ENCODE measurements around the gene PEX11B.

The PEX11B gene, protein sequence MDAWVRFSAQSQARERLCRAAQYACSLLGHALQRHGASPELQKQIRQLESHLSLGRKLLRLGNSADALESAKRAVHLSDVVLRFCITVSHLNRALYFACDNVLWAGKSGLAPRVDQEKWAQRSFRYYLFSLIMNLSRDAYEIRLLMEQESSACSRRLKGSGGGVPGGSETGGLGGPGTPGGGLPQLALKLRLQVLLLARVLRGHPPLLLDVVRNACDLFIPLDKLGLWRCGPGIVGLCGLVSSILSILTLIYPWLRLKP

GRCh38 chr1:145918144-145918991, at the start of gene PEX11B:
PEX11B (minus strand) TSS chr1:145918717; CDS start chr1:145918688, 29 bp downstream.
- H3K9me3 Mint-ChIP-seq: no peaks in the 10 kb centered on the region
- H3K4me1 Mint-ChIP-seq: peaks cover 50% of the 10 kb centered on the region
- CTCF ChIA-PET: interaction anchor here (1.0 to 2.3 kb wide), 6 partner anchors 9 to 73 kb away, joined by 3 to 14 read pairs (median 4); partner anchors contain the start of genes ITGA10, NUDT17 and RBM8A
- peak within 1 kb of the TSS; percentile 93 for H3K4me3 Mint-ChIP-seq
- peak within 1 kb of the TSS; percentile 98 for H3K27ac Mint-ChIP-seq
- DNase-seq: peak; percentile 96
- H3K36me3 Mint-ChIP-seq: peaks cover 42% of the 10 kb centered on the region
- H3K27me3 Mint-ChIP-seq: no peaks in the 10 kb centered on the region

GRCh38 chr1:145967288-145967687, 48.8 kb upstream of the PEX11B start:
- no peaks in the 10 kb centered on the region for H3K27me3 Mint-ChIP-seq
- no peak overlapping the region for H3K4me3 Mint-ChIP-seq
- CTCF ChIA-PET: interaction anchor here (0.7 to 1.6 kb wide), 5 partner anchors 11 to 76 kb away, joined by 3 to 4 read pairs (median 3); partner anchors contain the start of gene PEX11B

GRCh38 chr1:145965119-145965744, 46.7 kb upstream of the PEX11B start:
- Mint-ChIP-seq H3K27ac (peak overlapping the region; percentile 93), H3K4me3 (peak overlapping the region; percentile 87), H3K27me3 (peaks cover 19% of the 10 kb centered on the region), H3K4me1 (peaks cover 46% of the 10 kb centered on the region), H3K36me3 (peaks cover 21% of the 10 kb centered on the region), H3K9me3 (peaks cover 11% of the 10 kb centered on the region)
- CTCF ChIA-PET: interaction anchor here (1.3 to 4.0 kb wide), 5 partner anchors 13 to 118 kb away, joined by 3 to 29 read pairs (median 5); partner anchors contain the start of genes NUDT17 and PIAS3
- no peak for DNase-seq

More at GRCh38 chr1:145967288-145967687, 48.8 kb upstream of the PEX11B start:
- Mint-ChIP-seq H3K4me1 (peaks cover 33% of the 10 kb centered on the region), H3K27ac (no peak overlapping the region), H3K36me3 (peaks cover 24% of the 10 kb centered on the region), H3K9me3 (peaks cover 11% of the 10 kb centered on the region)
- no peak for DNase-seq

DNA sequence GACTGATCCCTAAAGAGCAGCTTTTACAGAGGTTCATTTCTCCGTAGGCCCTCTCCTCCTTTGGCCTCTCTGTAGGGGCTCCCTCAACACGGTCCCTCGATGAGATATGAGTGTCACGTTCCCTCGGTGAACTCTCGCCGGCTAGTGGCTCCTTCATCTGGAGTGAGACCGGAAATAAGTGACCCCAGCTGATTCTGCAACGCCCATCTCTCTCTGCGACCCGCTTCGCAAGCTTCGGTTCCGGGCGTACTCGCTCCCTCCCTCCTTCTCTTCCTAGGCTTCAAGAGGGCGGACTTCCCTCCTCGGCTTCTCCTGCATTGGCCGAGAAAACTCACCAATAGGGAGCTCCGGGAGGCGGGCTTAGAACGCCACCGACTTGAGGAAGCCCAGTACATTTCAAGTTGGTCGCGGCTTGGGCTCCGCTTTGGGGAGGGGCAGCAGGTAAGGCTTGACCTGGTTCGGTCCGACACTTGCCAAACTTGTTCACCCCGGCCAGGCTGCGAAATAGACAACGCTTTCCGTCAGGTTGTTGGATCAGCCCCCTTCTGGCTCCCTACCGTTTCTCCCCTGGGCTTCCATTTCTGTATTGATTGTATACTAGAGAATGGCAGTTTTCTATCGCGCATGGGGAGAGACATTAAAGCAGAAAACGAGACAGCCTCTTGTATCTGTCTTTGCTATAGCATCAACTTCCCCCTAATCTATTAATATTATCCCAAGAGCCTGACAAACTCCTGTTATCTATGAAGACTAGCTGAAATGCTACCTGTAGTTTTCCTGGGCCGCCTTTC, 46.0 kb upstream of the PEX11B start, which contains the start of the genes ANKRD34A and POLR3GL:
Gene ANKRD34A (minus strand): TSS at position 248 of the 791 bp plus-strand sequence. CDS start 2,816 bp downstream, outside the sequence.
Gene POLR3GL (plus strand): TSS at position 363 of the 791 bp plus-strand sequence. CDS start 10,176 bp downstream, outside the sequence.
- peaks cover 53% of the 10 kb centered on the region for H3K4me1 Mint-ChIP-seq
- peaks cover 25% of the 10 kb centered on the region for H3K27me3 Mint-ChIP-seq
- CTCF ChIA-PET: interaction anchor here (0.6 to 4.0 kb wide), 9 partner anchors 14 to 118 kb away, joined by 3 to 29 read pairs (median 5); partner anchors contain the start of genes NUDT17, PIAS3 and RBM8A
- peak; percentile 97 for DNase-seq
- peak within 1 kb of the TSS; percentile 93 for H3K27ac Mint-ChIP-seq
- H3K36me3 Mint-ChIP-seq: peaks cover 18% of the 10 kb centered on the region
- H3K9me3 Mint-ChIP-seq: peaks cover 11% of the 10 kb centered on the region
- H3K4me3 Mint-ChIP-seq: peak within 1 kb of the TSS; percentile 87

GRCh38 chr1:145963265-145964019, 44.9 kb upstream of the PEX11B start:
- peak overlapping the region; percentile 93 for H3K27ac Mint-ChIP-seq
- peaks cover 28% of the 10 kb centered on the region for H3K27me3 Mint-ChIP-seq
- CTCF ChIA-PET: interaction anchor here (0.6 to 4.0 kb wide), 9 partner anchors 15 to 117 kb away, joined by 3 to 29 read pairs (median 5); partner anchors contain the start of genes NUDT17, PIAS3 and RBM8A
- peaks cover 63% of the 10 kb centered on the region for H3K4me1 Mint-ChIP-seq
- H3K9me3 Mint-ChIP-seq: peaks cover 11% of the 10 kb centered on the region
- peak overlapping the region; percentile 87 for H3K4me3 Mint-ChIP-seq
- H3K36me3 Mint-ChIP-seq: peaks cover 18% of the 10 kb centered on the region
- no peak for DNase-seq

- peak overlapping the region; percentile 93 for H3K27ac Mint-ChIP-seq
- H3K27me3 Mint-ChIP-seq: peaks cover 28% of the 10 kb centered on the region
- H3K36me3 Mint-ChIP-seq: peaks cover 10% of the 10 kb centered on the region
- CTCF ChIA-PET: interaction anchor here (1.1 to 3.0 kb wide), 5 partner anchors 13 to 116 kb away, joined by 3 to 17 read pairs (median 5); partner anchors contain the start of genes NUDT17 and RBM8A
- DNase-seq: peak; percentile 55
- peaks cover 65% of the 10 kb centered on the region for H3K4me1 Mint-ChIP-seq
- H3K4me3 Mint-ChIP-seq: peak overlapping the region; percentile 87
- peaks cover 7% of the 10 kb centered on the region for H3K9me3 Mint-ChIP-seq
These were observed 43.9 kb upstream of the PEX11B start for GRCh38 chr1:145962157-145963102.

DNA sequence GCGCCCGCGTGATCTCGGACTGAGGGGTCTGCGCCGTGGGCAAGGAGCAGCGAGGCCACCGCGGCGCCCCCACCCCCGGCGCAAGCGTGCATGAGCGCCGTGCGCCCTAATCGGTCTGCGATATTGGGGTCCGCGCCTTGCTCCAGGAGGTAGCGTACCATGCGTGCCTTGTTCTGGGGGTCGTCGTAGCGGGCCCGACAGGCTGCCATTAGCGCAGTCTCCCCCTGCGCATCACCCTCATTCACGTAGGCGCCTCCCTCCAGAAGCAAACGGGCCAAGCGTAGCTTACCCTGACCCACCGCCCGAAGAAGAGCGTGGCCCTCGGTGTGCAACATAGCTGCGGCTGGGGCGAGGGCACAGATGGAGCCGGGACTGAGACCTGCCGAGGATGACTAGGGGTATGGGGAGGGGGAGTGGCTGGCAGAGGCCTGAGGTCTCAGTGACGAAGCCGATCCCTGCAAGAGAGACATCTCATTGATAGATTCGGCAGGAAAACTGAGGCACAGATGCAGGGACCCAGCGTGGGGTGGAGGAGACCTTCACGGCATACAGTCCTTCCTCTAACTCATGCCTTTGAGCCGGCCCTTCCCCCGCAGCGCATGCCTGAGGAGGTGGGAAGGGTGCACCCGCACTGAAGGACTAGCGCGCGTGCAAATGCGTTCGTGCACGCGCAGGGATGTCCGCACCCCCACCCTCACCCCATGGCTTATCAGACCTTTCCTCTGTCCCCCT, 43.1 kb upstream of the PEX11B start:
- H3K27me3 Mint-ChIP-seq: peaks cover 28% of the 10 kb centered on the region
- peaks cover 3% of the 10 kb centered on the region for H3K36me3 Mint-ChIP-seq
- no peaks in the 10 kb centered on the region for H3K9me3 Mint-ChIP-seq
- peak overlapping the region; percentile 50 for H3K27ac Mint-ChIP-seq
- CTCF ChIA-PET: no interaction called here
- H3K4me3 Mint-ChIP-seq: peak overlapping the region; percentile 87
- DNase-seq: peak; percentile 65
- peaks cover 67% of the 10 kb centered on the region for H3K4me1 Mint-ChIP-seq

DNA sequence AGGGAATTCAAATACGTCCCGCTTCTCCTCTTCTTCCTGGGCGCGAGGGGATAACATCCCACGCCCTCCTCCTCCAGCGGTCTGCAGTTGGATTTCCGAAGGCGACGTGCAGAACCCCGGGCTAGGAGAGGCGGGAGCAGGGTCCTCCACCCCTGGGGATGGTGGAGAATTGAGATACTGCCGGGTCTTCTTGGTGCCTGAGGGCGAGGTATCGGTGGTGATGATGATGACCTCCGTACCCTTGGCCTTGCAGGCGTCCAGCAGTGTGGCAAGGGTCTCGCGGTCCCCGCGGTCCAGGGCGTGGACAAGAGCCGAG, 42.5 kb upstream of the PEX11B start:
- no peak for DNase-seq
- Mint-ChIP-seq H3K4me3 (peak overlapping the region; percentile 87), H3K9me3 (no peaks in the 10 kb centered on the region), H3K4me1 (peaks cover 71% of the 10 kb centered on the region), H3K27me3 (peaks cover 28% of the 10 kb centered on the region), H3K27ac (peak overlapping the region; percentile 50), H3K36me3 (peaks cover 3% of the 10 kb centered on the region)
- CTCF ChIA-PET: no interaction called here

DNA sequence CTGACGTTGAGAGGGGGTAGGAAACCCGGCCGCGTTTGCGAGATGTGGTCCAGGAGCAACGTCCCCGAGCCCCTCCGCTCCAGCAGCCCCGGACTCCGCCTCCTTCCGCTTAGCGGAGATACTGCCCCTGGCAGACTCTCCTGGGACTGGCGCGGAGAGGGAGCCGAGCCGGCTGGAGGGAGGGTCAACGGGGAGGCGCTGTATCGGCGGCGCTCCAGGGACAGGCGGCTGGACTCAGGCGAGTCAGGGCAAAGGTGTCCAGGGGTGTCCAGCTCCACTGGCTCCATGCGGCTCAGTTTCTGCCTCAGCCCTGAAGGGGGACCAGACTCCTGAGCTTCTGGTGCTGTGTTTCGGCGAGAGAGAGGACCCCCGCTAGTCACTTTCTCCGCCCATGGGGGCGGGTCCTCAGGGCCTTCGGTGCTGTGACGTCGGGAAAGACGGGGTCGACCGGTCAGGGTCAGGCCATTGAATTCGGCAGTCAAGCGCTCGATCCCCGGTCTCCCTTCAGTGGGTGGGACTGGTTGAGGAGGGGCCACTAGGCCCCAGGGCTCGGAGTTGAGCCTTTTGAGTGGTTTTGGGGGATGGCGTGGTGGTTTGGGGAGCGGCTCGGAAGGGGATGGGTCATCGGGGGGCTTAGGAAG, 42.1 kb upstream of the PEX11B start:
- no peaks in the 10 kb centered on the region for H3K9me3 Mint-ChIP-seq
- no peak overlapping the region for H3K27ac Mint-ChIP-seq
- H3K27me3 Mint-ChIP-seq: peaks cover 28% of the 10 kb centered on the region
- H3K4me1 Mint-ChIP-seq: peaks cover 76% of the 10 kb centered on the region
- H3K4me3 Mint-ChIP-seq: peak overlapping the region; percentile 87
- DNase-seq: peak; percentile 78
- CTCF ChIA-PET: interaction anchor here (1.2 kb wide), 1 partner anchor 33 kb away, joined by 3 read pairs; the partner anchor contains the start of gene RBM8A
- H3K36me3 Mint-ChIP-seq: peaks cover 3% of the 10 kb centered on the region

DNA sequence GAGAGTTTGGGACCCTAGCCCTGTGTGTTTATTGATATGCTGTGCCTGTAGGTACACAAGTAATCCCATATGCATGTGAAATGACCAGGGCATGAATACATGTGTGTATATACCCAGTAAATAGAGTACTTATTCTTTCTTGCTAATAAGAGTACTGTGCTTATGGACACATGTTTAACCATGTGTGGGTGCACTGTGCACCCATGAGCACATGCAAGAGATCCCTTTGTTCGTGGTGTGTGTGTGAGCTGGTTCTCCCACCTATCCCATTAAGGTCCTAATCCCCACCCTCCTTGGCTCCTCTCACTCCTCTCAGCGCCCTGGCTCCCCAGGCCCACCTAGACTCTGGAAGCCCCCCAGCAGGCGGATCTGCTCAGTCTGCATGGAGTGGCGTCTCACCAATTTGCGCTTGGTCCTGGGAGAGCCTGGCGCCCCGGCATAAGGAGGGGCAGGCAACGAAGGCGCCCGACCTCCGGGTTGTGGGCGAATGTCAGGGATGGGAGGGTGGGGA, 41.5 kb upstream of the PEX11B start:
- DNase-seq: no peak
- peaks cover 28% of the 10 kb centered on the region for H3K27me3 Mint-ChIP-seq
- H3K4me3 Mint-ChIP-seq: peak overlapping the region; percentile 54
- no peak overlapping the region for H3K27ac Mint-ChIP-seq
- peaks cover 76% of the 10 kb centered on the region for H3K4me1 Mint-ChIP-seq
- no peaks in the 10 kb centered on the region for H3K9me3 Mint-ChIP-seq
- CTCF ChIA-PET: interaction anchor here (1.2 kb wide), 1 partner anchor 32 kb away, joined by 3 read pairs; the partner anchor contains the start of gene RBM8A
- no peaks in the 10 kb centered on the region for H3K36me3 Mint-ChIP-seq
